ENCODE data around the gene SVOP.

- TF ChIP-seq POLR2A (IDR thresholded peaks at IDR 0.05): no peak
- no peak for TF ChIP-seq CTCF (IDR thresholded peaks at IDR 0.05)
- no peak for TF ChIP-seq POLR2AphosphoS5 (IDR thresholded peaks at IDR 0.05)
- no peak for TF ChIP-seq EP300 (IDR thresholded peaks at IDR 0.05)
Observed at GRCh38 chr12:108959748-108960655, 60.9 kb downstream of the SVOP start.
